ENCODE results near the gene HAS3.

Gene HAS3

GRCh38 chr16:69111216-69111875 lies 5.9 kb downstream of the HAS3 start:
- no peak for ATAC-seq
- TF ChIP-seq CSRNP3 (CRISPR knock-in tag; IDR thresholded peaks at IDR 0.05) (no peak), SNAI2 (CRISPR knock-in tag; IDR thresholded peaks at IDR 0.05) (no peak), ISL1 (CRISPR knock-in tag; IDR thresholded peaks at IDR 0.05) (no peak), CREB5 (CRISPR knock-in tag; IDR thresholded peaks at IDR 0.05; ENCODE audit: low read depth) (no peak), ZC3H10 (CRISPR knock-in tag; IDR thresholded peaks at IDR 0.05) (no peak), GLIS3 (CRISPR knock-in tag; IDR thresholded peaks at IDR 0.05) (no peak)

- TF ChIP-seq TSHZ2 (CRISPR knock-in tag; IDR thresholded peaks at IDR 0.05) (no peak), CSDC2 (CRISPR knock-in tag; IDR thresholded peaks at IDR 0.05) (no peak), GLIS3 (CRISPR knock-in tag; IDR thresholded peaks at IDR 0.05) (no peak), ESRRG (CRISPR knock-in tag; IDR thresholded peaks at IDR 0.05) (no peak), BACH2 (CRISPR knock-in tag; IDR thresholded peaks at IDR 0.05; ENCODE audit: borderline replicate concordance) (no peak), ZNF8 (CRISPR knock-in tag; IDR thresholded peaks at IDR 0.05) (no peak), OSR1 (CRISPR knock-in tag; IDR thresholded peaks at IDR 0.05) (no peak), ZFP3 (CRISPR knock-in tag; IDR thresholded peaks at IDR 0.05) (no peak), ARNTL (CRISPR knock-in tag; IDR thresholded peaks at IDR 0.05; ENCODE audit: borderline replicate concordance, low read depth) (no peak), CREB5 (CRISPR knock-in tag; IDR thresholded peaks at IDR 0.05; ENCODE audit: low read depth) (no peak)
- no peak for ATAC-seq
These were observed 6.4 kb downstream of the HAS3 start for GRCh38 chr16:69111876-69112230.

- ATAC-seq, result peak; percentile 80
- TF ChIP-seq GLIS3 (CRISPR knock-in tag; IDR thresholded peaks at IDR 0.05) (no peak), TCF4 (CRISPR knock-in tag; IDR thresholded peaks at IDR 0.05; ENCODE audit: borderline replicate concordance) (no peak), TOX (CRISPR knock-in tag; IDR thresholded peaks at IDR 0.05; ENCODE audit: borderline replicate concordance) (no peak), POU6F1 (CRISPR knock-in tag; IDR thresholded peaks at IDR 0.05; ENCODE audit: borderline replicate concordance, low read depth) (no peak), RARB (CRISPR knock-in tag; IDR thresholded peaks at IDR 0.05) (no peak), SNAI2 (CRISPR knock-in tag; IDR thresholded peaks at IDR 0.05) (no peak)
These were observed 7.1 kb downstream of the HAS3 start for GRCh38 chr16:69112285-69113129.

- no peak; the same call in 2 of the 3 replicates for ATAC-seq
- no peak for TF ChIP-seq CREB5 (CRISPR knock-in tag; IDR thresholded peaks at IDR 0.05; ENCODE audit: low read depth)
- TF ChIP-seq PATZ1 (CRISPR knock-in tag; IDR thresholded peaks at IDR 0.05; ENCODE audit: borderline replicate concordance), result no peak
- no peak for TF ChIP-seq ZNF8 (CRISPR knock-in tag; IDR thresholded peaks at IDR 0.05)
- no peak for TF ChIP-seq SNAI2 (CRISPR knock-in tag; IDR thresholded peaks at IDR 0.05)
- TF ChIP-seq ZFP3 (CRISPR knock-in tag; IDR thresholded peaks at IDR 0.05), result no peak
- no peak for TF ChIP-seq ZNF70 (CRISPR knock-in tag; IDR thresholded peaks at IDR 0.05)
- no peak for TF ChIP-seq PPARA (CRISPR knock-in tag; IDR thresholded peaks at IDR 0.05; ENCODE audit: borderline replicate concordance)
- no peak for TF ChIP-seq TCF4 (CRISPR knock-in tag; IDR thresholded peaks at IDR 0.05; ENCODE audit: borderline replicate concordance)
- no peak for TF ChIP-seq RARB (CRISPR knock-in tag; IDR thresholded peaks at IDR 0.05)
- no peak for TF ChIP-seq CSDC2 (CRISPR knock-in tag; IDR thresholded peaks at IDR 0.05)
- no peak for TF ChIP-seq OSR1 (CRISPR knock-in tag; IDR thresholded peaks at IDR 0.05)
- TF ChIP-seq ZC3H10 (CRISPR knock-in tag; IDR thresholded peaks at IDR 0.05), result no peak
- TF ChIP-seq ESRRG (CRISPR knock-in tag; IDR thresholded peaks at IDR 0.05), result no peak
These were observed 7.8 kb downstream of the HAS3 start for GRCh38 chr16:69113216-69113615.
